Endothelial cell of umbilical vein (primary cell): Measurements from ENCODE around the gene POLE.
A peak's percentile ranks its signal among the peaks of the same experiment; 100 is the strongest.

Experiments used
- CTCF ChIP-seq, 2 donors: IDR thresholded peaks; 1 replicate in 1 of 2; 2 replicates in 1 of 2; pipeline ENCODE4 v1.5.1; 2011; ENCODE audit warnings: low read length in 2 of 2, mild to moderate bottlenecking in 2 of 2, moderate library complexity in 2 of 2, control low read depth in 1 of 2, inconsistent platforms in 1 of 2, low read depth in 1 of 2; ENCODE audit not compliant: insufficient read depth in 1 of 2; ENCODE audit errors: extremely low read depth in 1 of 2
- GATA2 ChIP-seq: IDR thresholded peaks from 2 replicates; pipeline ENCODE4 v1.7.0; 2011; ENCODE audit warnings: low read depth, mild to moderate bottlenecking, moderate library complexity, mixed read lengths, low read length; ENCODE audit not compliant: insufficient read length, insufficient read depth
- MYC ChIP-seq: IDR thresholded peaks from one replicate; pipeline ENCODE4 v1.6.1; 2011; ENCODE audit warnings: mild to moderate bottlenecking, low read depth, low read length
- POLR2A ChIP-seq: IDR thresholded peaks from 2 replicates; pipeline ENCODE4 v1.6.1; 2012; ENCODE audit warnings: low read depth, mild to moderate bottlenecking, control low read depth, low read length
- POLR2AphosphoS5 ChIP-seq: IDR thresholded peaks from 2 replicates; pipeline ENCODE4 v1.6.1; 2012; ENCODE audit warnings: low read depth, mild to moderate bottlenecking, control low read depth, low read length, moderate library complexity; ENCODE audit not compliant: insufficient read depth

- no peak for TF ChIP-seq POLR2A
- TF ChIP-seq CTCF (IDR thresholded peaks at IDR 0.05; ENCODE audit: extremely low read depth in 1 of 2, insufficient read depth in 1 of 2, low read depth in 1 of 2, low read length in 2 of 2), result peak; percentile 89 to 93
- no peak for TF ChIP-seq MYC
- no peak for TF ChIP-seq POLR2AphosphoS5
- TF ChIP-seq GATA2, result no peak
These were observed 72.1 kb downstream of the POLE start for GRCh38 chr12:132614861-132615578.
